Thyroid gland (tissue), 4 donors: Measurements from ENCODE around the gene RALGAPA1.

Experiments used
- CTCF ChIP-seq, 6 experiments: fragments of 200-600 bp in 3 of 6; fragments of 450-650 bp in 3 of 6; sonication (generic) in 3 of 6; IDR thresholded peaks; one replicate each; pipeline ENCODE4 v1.5.1; 2016 to 2019; ENCODE audit warnings: antibody characterized with exemption in 6 of 6, mild to moderate bottlenecking in 2 of 6, inconsistent platforms in 1 of 6, moderate library complexity in 1 of 6
- POLR2A ChIP-seq, 2 donors: fragments of 450-650 bp; IDR thresholded peaks; one replicate each; pipeline ENCODE4 v1.6.1; 2017; ENCODE audit warnings: antibody characterized with exemption in 2 of 2, mild to moderate bottlenecking in 2 of 2, moderate library complexity in 1 of 2

DNA sequence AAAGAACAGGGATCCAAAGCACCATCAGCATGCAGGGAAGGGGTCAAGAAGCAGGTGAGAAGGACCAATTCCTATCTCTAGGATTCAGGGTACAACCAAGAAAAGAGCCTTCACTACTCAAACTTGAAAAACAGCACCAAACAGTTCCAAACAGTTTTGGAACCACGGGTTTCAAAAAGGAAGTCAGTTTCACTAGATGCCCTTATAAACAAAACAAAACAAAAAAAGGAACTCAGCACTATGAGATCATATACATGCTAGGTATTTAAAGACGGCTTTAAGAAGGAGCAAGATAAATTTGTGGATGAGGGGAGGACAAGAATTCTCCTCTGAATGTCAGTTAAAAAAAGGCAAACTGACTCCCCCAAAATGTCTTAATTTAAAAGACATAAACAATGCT lies 269.1 kb downstream of the RALGAPA1 start:
- no peak for TF ChIP-seq CTCF (IDR thresholded peaks at IDR 0.05)
- TF ChIP-seq POLR2A (IDR thresholded peaks at IDR 0.05) = no peak
